HG03571 (cell line): ENCODE measurements around the gene CCDC102B.

Source experiments
- ATAC-seq: cut with Tn5 transposase; IDR thresholded peaks from one replicate; pipeline ENCODE4 v1.9.1; 2021; ENCODE audit not compliant: unreplicated experiment

CCDC102B gene

DNA sequence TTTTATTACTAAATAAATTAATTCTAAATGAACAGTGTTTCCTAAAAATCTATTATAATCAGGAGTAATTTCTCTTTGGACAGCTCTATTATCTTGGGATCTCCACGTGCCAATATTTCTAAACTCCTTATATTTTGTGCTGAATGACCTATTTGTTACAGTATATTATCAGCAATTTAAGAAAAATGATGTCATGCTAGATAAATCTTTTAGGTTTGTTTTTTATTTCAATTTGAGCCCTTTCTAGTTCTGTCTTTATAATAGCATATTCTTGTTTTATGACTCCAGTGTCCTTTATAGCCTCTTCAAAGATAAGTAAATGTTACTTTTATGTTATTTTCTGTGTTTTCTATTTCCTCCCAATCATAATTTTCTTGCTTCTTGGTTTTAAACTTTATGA is 269.2 kb downstream of the CCDC102B start:
- no peak for ATAC-seq

DNA sequence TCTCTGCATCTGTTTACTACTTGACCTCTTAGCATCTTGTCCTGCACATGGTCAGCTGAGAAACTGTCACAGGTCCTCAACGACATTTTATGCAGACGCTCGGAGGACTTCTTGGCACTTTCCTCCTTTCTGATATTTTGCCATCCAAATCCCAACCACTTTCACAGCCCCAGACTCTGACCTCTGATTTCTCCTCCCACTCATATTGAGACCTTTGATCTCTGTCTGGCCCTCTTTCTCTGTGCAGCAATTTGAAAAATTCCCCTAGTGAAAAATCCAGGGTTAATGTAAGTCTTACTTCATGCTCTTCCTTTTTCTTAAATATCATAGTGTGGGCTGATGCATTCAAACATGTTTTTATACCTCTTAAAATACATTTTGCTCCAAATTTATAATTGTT is 273.8 kb downstream of the CCDC102B start:
- no peak for ATAC-seq

DNA sequence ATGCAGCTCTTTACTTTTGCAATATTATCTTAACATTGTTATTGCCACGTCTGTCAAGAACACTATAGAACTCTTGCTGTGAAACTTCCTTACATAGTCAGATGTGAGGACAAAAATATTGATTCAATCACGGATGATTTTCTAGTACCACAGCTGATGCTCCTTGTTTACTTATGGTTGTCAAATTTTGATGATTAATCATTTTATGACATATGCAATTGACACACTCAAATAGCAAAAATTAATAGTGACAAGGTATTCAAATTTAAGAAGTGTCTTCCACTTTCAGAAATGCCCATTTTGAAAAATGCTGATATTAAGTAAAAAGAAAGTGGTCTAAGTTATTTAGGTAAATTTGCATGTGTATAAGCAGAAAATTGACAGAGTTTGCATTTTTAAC is 284.0 kb downstream of the CCDC102B start:
- ATAC-seq, result no peak

DNA sequence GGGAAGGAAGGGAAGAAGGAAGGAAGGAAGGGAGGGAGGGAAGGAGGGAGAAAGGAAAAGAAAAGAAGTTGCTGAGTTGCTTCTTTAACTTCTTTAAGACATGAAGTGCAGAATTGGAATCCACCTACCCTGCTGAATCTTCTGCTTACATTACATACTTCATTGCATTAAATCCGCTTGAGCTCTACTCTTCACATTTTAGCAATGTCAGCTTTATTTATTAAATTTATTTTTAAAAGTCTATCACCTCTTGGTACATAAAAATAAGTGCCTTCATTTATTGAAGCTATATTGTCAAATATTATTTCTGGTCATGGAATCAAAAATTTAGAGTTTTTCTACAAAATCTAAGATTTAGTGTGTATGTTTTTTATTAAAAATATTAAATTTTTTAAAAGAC is 284.6 kb downstream of the CCDC102B start:
- ATAC-seq, result no peak

DNA sequence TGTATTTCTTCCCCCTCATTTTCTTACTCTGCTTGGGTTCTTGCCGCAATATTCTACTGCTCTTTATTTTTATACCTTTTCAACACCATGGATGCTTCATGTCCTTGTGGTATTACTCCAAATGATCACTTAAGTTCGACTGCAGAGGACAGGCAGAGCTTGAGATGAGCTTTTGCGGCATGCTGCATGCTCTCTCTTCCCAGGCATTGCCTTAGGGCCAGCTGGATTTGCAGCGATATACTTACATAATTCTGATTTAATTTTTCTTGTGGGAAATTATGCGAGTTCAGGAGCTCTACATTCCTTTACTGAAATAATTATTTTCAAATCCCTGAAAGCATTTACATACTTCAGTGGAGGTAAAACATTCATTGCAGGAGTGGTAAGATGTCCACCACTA is 288.1 kb downstream of the CCDC102B start:
- ATAC-seq, result no peak

DNA sequence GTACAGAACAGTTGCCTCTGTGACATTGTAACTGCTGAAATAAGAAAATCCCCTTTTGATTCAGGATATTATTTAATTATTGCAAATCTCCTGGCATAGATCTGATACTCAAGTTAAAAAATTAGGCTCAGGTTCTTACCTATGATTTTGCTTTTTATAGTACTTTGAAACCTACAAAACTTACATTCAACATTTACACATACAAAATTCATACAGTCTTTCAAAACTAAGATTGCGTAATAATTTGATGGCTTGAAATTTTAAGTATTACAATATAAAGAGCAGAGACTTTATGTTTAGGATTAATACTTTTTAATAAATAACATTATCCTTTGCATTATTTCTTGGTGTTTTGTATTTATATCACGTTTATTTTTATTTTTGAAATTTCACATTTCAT is 291.1 kb downstream of the CCDC102B start:
- ATAC-seq, result no peak

DNA sequence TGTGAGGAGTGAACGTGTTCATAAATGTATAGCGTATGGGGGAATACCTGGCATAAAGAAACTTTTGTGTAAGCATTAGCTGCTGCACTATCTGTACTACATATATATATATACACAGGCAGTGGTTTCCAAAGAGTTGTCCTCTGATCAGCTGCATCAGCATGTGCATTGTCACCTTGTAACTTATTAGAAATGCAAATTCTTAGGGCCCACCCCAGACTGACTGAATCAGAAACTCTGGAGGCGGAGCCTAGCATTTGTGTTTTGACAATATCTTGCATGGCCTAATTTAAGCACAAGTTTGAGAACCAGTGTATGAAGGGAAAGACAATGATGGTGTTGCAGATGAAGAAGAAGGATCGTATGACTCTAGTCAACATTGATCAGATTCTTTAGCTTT is 299.5 kb downstream of the CCDC102B start:
- ATAC-seq, result no peak

DNA sequence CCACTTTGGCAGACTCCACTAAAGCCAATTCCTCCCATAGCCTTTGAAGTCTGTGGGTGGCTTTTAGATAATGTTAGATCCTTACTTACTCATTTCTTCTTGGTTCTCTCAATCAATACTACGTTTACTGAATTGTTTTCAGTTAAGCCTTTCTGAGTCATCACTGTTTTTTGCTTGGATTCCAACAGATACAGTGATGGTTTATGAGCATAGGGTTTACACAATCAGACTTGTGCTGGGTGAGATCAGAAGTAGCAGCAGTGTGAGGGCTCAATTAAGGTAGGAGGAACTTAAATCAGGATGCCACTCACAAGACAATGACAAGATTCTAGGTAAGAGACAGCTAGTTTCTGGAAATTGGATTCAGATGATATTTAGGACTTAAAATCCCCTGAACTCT is 305.1 kb downstream of the CCDC102B start:
- ATAC-seq, result no peak
